AG10803 (cell line): ENCODE data around the gene SPPL2C.
"Not testable (repeated sequence)": the region's sequence is repeated elsewhere in the genome, so short reads cannot be mapped to it uniquely, and the experiment has no call there.

Experiments used
- DNase-seq: peaks from one replicate; pipeline ENCODE4 v3.0.0; 2010; ENCODE audit warnings: low read depth
- H3K4me3 ChIP-seq: 2 replicates; pipeline ENCODE4 v1.5.1; 2011; ENCODE audit warnings: mild to moderate bottlenecking, low read length, control low read depth
- TF ChIP-seq, protein P1 (sequence below): conservative IDR thresholded peaks from 2 replicates; pipeline ENCODE4 v1.5.1; 2011; ENCODE audit warnings: mild to moderate bottlenecking, low read length, control low read depth, inconsistent platforms

Gene SPPL2C

DNA sequence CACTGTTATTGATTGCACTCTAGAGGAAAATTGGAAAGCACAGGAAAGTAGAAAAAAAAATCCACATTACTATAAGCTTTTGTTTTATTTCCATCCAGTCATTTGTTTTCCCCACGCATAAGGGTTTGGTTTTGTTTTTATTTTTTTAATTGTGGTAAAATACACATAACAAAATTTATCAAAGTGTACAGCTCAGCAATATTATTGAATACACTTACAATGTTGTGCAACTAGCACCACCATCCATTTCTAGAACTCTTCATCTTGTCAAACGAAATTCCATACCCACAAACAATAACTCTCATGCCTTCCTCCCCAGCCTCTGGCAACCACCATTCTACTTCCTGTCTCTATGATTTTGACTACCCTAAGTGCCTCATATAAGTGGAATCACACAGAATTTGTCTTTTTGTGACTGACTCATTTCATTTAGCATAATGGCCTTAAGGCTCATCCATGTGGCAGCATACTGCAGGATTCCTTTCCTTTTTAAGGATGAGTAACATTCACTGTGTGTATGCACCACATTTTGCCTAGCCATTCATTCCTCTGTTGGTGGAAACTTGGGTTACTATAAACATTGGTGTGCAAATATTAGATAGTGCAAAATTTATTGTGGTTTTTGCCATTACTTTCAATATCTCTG lies 11.1 kb downstream of the SPPL2C start:
- no peak for DNase-seq
- no peak overlapping the region for H3K4me3 ChIP-seq
- TF ChIP-seq, protein P1, sequence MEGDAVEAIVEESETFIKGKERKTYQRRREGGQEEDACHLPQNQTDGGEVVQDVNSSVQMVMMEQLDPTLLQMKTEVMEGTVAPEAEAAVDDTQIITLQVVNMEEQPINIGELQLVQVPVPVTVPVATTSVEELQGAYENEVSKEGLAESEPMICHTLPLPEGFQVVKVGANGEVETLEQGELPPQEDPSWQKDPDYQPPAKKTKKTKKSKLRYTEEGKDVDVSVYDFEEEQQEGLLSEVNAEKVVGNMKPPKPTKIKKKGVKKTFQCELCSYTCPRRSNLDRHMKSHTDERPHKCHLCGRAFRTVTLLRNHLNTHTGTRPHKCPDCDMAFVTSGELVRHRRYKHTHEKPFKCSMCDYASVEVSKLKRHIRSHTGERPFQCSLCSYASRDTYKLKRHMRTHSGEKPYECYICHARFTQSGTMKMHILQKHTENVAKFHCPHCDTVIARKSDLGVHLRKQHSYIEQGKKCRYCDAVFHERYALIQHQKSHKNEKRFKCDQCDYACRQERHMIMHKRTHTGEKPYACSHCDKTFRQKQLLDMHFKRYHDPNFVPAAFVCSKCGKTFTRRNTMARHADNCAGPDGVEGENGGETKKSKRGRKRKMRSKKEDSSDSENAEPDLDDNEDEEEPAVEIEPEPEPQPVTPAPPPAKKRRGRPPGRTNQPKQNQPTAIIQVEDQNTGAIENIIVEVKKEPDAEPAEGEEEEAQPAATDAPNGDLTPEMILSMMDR = no peak

DNA sequence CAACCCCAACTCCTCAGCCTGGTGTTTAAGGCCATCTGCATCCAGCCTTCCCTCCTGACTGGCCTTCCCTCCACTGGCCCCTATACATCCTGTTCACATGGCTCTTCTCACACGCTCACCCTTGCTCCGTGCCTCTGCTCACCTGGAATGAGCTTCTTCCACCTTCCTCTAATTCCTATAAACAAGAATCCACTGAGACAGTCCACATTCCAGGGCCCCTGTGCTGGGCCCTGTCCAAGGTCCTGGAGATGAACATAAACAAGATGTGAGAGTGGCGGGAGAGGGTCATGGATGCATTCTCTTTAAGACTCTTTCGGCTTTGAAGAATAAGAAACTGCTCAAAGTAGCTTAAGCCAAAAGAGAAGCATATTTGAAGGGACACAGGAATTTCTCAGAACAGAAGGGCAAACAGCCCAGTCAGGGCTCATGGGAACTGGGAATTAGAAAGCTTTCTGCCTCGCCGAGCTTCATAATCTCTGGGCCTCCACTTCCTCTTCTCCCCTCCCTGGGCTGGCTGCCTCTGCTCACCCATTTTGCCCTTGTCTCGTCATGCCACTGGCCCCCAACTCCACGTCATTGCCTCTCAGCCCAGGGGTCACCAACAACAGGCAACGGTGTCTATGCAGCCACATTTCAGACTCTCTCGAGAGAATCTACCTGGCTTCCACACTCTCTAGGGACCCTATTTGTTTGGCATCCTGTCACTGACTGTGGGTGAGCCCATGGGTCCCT lies 13.5 kb downstream of the SPPL2C start:
- no peak overlapping the region for H3K4me3 ChIP-seq
- peak; percentile 9 for DNase-seq
- TF ChIP-seq, protein P1 = no peak

DNA sequence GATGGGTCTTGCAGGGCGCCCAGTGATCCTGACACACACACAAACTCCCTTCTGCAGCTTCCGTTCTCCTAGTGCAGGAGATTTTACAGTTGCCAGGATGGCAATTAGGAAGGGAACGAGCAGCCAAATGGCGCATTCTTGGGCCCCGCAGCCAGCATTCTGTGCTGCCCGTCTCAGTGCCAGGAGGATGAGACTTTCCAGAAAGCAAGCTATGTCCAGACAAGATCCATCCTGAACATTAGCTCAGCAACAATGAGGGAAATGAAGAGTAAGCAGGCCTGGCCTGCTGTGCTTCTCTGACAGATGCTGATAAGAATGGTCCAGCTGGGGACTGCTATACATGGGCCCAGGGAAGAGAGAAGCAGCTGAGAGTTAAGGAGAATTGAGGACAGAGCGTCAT lies 16.5 kb downstream of the SPPL2C start:
- TF ChIP-seq, protein P1 = no peak
- H3K4me3 ChIP-seq = no peak overlapping the region
- no peak for DNase-seq

DNA sequence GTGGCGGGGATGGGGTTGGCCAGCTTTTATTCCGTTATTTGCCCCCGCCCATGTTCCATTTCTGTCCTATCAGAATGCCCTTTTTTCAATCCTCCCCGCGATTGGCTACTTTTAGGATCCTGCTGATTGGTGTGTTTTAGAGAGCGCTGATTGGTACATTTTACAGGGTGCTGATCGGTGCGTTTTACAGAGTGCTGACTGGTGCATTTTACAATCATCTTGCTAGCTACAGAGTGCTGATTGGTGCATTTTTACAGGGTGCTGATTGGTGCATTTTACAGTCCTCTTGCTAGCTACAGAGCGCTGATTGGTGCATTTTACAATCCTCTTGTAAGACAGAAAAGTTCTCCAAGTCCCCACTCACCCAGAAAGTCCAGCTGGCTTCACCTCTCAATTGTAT lies 17.4 kb downstream of the SPPL2C start:
- not testable (repeated sequence) for H3K4me3 ChIP-seq, DNase-seq

DNA sequence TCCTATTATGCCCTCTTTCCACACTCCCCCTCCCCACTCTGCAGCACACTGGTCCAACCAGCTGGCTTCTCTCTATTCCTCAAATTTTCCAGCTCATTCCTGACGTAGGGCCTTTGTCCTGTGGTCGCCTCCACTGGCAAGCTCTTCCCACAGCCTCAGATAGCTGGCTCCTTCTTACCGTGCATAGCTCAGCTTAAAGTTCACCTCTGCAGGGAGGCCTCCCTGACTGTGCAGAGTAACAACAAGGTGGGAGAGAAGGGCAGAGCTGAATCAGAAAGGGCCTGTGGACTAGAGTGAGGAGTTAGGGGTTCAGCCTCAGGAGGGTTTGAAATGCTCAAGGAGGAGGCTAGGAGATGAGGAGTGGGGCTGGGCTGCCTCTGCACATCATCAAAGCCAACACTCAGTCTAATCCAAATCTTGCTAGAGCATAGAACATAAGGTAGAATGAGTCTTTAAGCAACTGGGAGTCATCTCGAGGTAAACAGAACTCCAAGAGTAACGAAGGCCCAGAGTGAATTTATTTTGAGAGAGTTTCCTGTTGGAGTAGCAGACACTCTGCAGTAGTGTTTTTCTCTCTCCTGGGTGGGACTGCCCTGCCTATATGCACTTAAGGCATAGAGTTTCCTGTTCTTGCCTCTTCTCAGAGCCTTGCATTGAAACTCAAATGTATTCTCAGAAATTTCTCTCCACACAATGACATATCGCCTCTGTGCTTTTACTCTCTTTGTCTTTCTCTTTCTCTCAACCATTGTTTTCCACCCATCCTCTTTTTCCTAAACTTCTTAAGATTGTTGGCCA lies 19.4 kb downstream of the SPPL2C start:
- TF ChIP-seq, protein P1 = no peak
- DNase-seq = no peak
- H3K4me3 ChIP-seq = no peak overlapping the region

DNA sequence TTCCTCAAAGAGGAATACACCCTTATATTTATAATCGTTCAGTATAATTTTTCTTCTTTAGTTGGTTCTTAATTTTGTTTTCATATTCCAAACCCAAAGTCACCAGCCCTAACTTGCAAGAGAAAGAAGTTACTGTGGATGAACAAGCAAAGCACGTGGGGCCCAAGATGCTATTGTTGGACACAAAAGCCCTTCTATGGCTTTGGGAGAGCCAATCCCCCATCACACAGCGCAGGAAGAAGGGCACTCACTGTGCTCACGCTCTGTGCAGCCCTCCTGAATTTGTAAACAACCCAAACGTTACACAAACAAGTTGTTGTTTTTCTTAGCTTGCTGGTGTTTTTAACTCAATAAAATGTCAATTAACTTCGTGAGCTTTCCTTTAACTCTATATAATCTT lies 22.5 kb downstream of the SPPL2C start:
- TF ChIP-seq, protein P1 = no peak
- DNase-seq = no peak
- no peak overlapping the region for H3K4me3 ChIP-seq

DNA sequence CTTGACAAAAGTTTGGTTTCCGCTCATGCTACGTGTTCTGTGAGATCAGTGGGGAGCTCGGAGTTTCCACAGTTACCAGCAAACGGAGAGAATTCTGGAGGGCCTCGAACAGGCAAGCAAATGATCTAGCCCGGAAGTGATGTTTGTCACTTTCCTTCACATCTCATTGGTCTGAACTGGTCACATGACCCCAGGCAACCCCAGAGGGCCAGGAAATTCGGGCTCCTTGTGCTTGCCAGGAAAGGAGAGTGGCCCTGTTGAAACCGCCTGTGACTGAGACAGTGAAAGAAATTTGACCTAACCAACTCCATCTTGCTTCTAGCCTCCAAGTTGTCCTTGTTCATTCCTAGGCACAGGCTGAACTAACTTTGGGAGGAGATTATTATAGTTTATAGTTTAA lies 23.0 kb downstream of the SPPL2C start:
- no peak overlapping the region for H3K4me3 ChIP-seq
- TF ChIP-seq, protein P1 = no peak
- DNase-seq = no peak
